Tracheal epithelial cell (primary cell): ENCODE data around the gene KRTAP4-1. TPM values are rescaled to one million over a fixed set of nuclear protein-coding genes. Genes with fewer than 3 reads are reported as not detected.

Source experiments
- total RNA-seq: library from RNA; depleted of rRNA; stranded (reverse); fragments of >200 nt; gene quantifications from 2 replicates; pipeline ENCODE4 v1.2.1, GENCODE V29; 2014

Gene KRTAP4-1
- total RNA-seq = not detected in 2 replicates

DNA sequence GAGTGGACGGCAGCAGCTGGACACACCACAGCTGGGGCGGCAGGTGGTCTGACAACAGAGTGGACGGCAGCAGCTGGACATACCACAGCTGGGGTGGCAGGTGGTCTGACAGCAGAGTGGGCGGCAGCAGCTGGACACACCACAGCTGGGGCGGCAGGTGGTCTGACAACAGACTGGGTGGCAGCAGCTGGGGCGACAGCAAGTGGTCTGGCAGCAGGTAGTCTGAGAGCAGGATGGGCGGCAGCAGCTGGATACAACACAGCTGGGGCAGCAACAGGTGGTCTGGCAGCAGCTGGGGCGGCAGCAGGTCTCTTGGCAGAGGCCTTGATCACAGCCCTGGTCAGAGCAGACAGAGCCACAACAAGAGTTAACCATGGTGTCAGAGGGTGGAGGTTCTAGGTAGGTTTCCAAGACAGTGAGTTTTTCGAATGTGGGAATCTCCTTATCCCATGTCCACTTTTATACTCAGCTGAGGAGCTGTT, at the start of gene KRTAP4-1:
Gene KRTAP4-1 (minus strand): TSS at position 432 of the 482 bp plus-strand sequence. CDS start 57 bp downstream, at position 375.

GRCh38 chr17:41232399-41233105, 47.8 kb upstream of the KRTAP4-1 start, which contains the start of gene KRTAP9-3:
KRTAP9-3 (plus strand) TSS chr17:41232449; CDS start chr17:41232502, 53 bp downstream.

DNA sequence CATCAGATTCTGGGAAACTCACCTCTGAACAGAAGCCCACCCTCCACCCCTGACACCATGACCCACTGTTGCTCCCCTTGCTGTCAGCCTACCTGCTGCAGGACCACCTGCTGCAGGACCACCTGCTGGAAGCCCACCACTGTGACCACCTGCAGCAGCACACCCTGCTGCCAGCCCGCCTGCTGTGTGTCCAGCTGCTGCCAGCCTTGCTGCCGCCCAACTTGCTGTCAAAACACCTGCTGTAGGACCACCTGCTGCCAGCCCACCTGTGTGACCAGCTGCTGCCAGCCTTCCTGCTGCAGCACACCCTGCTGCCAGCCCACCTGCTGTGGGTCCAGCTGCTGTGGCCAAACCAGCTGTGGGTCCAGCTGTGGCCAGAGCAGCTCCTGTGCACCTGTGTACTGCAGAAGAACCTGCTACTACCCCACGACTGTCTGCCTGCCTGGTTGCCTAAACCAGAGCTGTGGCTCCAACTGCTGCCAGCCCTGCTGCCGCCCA, 41.9 kb upstream of the KRTAP4-1 start, which contains the start of gene KRTAP9-2:
Gene KRTAP9-2 (plus strand): TSS at position 51 of the 498 bp plus-strand sequence. CDS start 7 bp downstream, at position 58.

GRCh38 chr17:41189837-41190318, 5.2 kb upstream of the KRTAP4-1 start, which contains the start of gene KRTAP9-1:
KRTAP9-1 (plus strand) TSS chr17:41189887; CDS start chr17:41189887, 0 bp downstream.

DNA sequence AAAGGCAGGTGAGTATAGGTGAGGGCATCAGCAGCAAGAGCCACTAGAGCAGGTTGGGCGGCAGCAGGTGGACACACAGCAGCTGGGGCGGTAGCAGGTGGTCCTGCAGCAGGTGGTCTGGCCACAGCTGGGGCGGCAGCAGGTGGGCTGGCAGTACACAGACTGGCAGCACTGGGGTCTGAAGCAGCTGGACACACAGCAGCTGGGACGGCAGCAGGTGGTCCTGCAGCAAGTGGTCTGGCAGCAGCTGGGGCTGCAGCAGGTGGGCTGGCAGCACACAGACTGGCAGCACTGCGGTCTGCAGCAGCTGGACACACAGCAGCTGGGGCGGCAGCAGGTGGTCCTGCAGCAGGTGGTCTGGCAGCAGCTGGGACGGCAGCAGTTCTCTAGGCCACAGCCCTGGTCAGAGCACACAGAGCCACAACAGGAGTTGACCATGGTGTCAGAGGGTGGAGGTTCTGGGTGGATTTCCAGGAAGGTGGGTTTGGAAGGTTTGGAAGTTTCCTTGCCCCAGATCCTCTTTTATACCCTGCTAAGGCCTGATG, 6.9 kb downstream of the KRTAP4-1 start, which contains the start of gene KRTAP4-2:
Gene KRTAP4-2 (minus strand): TSS at position 495 of the 545 bp plus-strand sequence. CDS start 57 bp downstream, at position 438.

GRCh38 chr17:41168121-41168520, 16.6 kb downstream of the KRTAP4-1 start, which contains the start of gene KRTAP4-3:
KRTAP4-3 (minus strand) TSS chr17:41168221; CDS start chr17:41168172, 49 bp downstream.

GRCh38 chr17:41160648-41161047, 24.1 kb downstream of the KRTAP4-1 start, which contains the start of gene KRTAP4-4:
KRTAP4-4 (minus strand) TSS chr17:41160748; CDS start chr17:41160691, 57 bp downstream.

DNA sequence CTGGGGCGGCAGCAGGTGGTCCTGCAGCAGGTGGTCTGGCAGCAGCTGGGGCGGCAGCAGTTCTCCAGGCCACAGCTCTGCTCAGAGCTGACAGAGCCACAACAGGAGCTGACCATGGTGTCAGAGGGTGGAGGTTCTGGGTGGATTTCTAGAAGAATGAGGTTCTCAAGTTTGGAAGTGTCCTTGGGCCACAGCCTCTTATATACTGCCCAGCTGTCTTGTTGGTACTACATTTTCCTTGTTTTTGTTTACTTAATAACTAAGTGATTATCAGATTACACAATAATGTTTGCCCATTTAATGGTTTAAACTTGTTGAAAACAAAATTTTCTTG, 35.1 kb downstream of the KRTAP4-1 start, which contains the start of gene KRTAP4-5:
Gene KRTAP4-5 (minus strand): TSS at position 174 of the 334 bp plus-strand sequence. CDS start 58 bp downstream, at position 116.

DNA sequence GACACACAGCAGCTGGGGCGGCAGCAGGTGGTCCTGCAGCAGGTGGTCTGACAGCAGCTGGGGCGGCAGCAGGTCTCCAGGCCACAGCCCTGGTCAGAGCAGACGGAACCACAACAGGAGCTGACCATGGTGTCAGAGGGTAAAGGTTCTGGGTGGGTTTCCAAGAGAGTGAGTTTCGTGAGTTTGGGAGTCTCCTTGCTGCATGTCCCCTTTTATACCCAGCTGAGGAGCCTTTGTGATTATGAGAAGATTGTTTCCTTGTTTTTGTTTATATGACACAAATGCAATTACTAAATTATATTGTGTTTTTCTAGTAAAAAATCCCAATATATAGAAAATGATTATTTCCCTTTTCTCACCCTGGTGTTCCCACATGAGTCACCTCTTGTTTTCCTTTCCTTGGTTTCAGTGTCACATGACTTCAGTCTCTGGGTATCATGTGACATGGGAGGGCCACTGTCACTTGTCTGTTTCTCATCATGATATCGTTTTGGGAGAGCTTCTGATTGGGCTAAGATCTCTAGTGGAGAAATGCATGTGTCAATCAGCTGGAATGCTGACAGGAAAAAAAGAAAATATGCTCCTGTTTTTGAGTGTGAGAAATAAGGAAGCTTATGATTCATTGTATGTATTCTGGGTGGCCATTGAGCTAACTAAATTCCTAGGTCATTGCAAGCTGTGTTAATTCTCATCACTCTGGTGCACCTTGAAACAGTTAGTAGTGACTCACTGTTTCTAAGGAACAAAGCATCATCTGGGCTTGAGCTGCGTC, 44.2 kb downstream of the KRTAP4-1 start, which contains the start of gene KRTAP4-6:
Gene KRTAP4-6 (minus strand): TSS at position 185 of the 772 bp plus-strand sequence. CDS start 57 bp downstream, at position 128.

Other genes with a start within 250 kb of the KRTAP4-1 start
- 7.2 and 148 TPM in 2 replicates for gene KRT23, start 247.3 kb downstream of the KRTAP4-1 start, total RNA-seq
- gene KRT39, start 218.0 kb downstream of the KRTAP4-1 start, total RNA-seq = not detected in 2 replicates
- gene KRT40, start 200.6 kb downstream of the KRTAP4-1 start, total RNA-seq = not detected in 2 replicates
- not detected in 2 replicates for gene KRTAP3-3, start 190.7 kb downstream of the KRTAP4-1 start, total RNA-seq
- gene KRTAP3-2, start 185.0 kb downstream of the KRTAP4-1 start, total RNA-seq = not detected in 2 replicates
- not detected in 2 replicates for gene KRTAP3-1, start 175.8 kb downstream of the KRTAP4-1 start, total RNA-seq
- gene KRTAP1-5, start 157.7 kb downstream of the KRTAP4-1 start, total RNA-seq = 0.24 TPM in 1 of 2 replicates, not detected in the other
- gene KRTAP1-4, start 154.7 kb downstream of the KRTAP4-1 start, total RNA-seq = not detected in 2 replicates
- gene KRTAP1-3, start 150.0 kb downstream of the KRTAP4-1 start, total RNA-seq = not detected in 2 replicates
- gene KRTAP1-1, start 143.5 kb downstream of the KRTAP4-1 start, total RNA-seq = 0.24 TPM in 1 of 2 replicates, not detected in the other
- gene KRTAP2-1, start 137.6 kb downstream of the KRTAP4-1 start, total RNA-seq = not detected in 2 replicates
- not detected in 2 replicates for gene KRTAP2-2, start 129.7 kb downstream of the KRTAP4-1 start, total RNA-seq
- 2.9 TPM in 1 of 2 replicates, not detected in the other for gene KRTAP2-3, start 124.8 kb downstream of the KRTAP4-1 start, total RNA-seq
- not detected in 2 replicates for gene KRTAP2-4, start 119.0 kb downstream of the KRTAP4-1 start, total RNA-seq
- not detected in 2 replicates for gene KRTAP4-7, start 100.8 kb downstream of the KRTAP4-1 start, total RNA-seq
- gene KRTAP4-8, start 86.8 kb downstream of the KRTAP4-1 start, total RNA-seq = not detected in 2 replicates
- gene KRTAP4-16, start 82.7 kb downstream of the KRTAP4-1 start, total RNA-seq = not detected in 2 replicates
- gene KRTAP4-9, start 79.5 kb downstream of the KRTAP4-1 start, total RNA-seq = not detected in 2 replicates
- gene KRTAP4-11, start 66.5 kb downstream of the KRTAP4-1 start, total RNA-seq = not detected in 2 replicates
- not detected in 2 replicates for gene KRTAP4-12, start 60.7 kb downstream of the KRTAP4-1 start, total RNA-seq
- not detected in 2 replicates for gene KRTAP4-6, start 44.4 kb downstream of the KRTAP4-1 start, total RNA-seq
- gene KRTAP4-5, start 35.1 kb downstream of the KRTAP4-1 start, total RNA-seq = not detected in 2 replicates
- not detected in 2 replicates for gene KRTAP4-4, start 24.2 kb downstream of the KRTAP4-1 start, total RNA-seq
- not detected in 2 replicates for gene KRTAP4-3, start 16.7 kb downstream of the KRTAP4-1 start, total RNA-seq
- gene KRTAP4-2, start 6.7 kb downstream of the KRTAP4-1 start, total RNA-seq = not detected in 2 replicates
- not detected in 2 replicates for gene KRTAP9-1, start 5.0 kb upstream of the KRTAP4-1 start, total RNA-seq
- gene KRTAP9-2, start 41.7 kb upstream of the KRTAP4-1 start, total RNA-seq = not detected in 2 replicates
- gene KRTAP9-3, start 47.5 kb upstream of the KRTAP4-1 start, total RNA-seq = not detected in 2 replicates
- not detected in 2 replicates for gene KRTAP9-8, start 53.1 kb upstream of the KRTAP4-1 start, total RNA-seq
- gene KRTAP9-4, start 64.8 kb upstream of the KRTAP4-1 start, total RNA-seq = not detected in 2 replicates
- not detected in 2 replicates for gene KRTAP9-9, start 70.5 kb upstream of the KRTAP4-1 start, total RNA-seq
- gene KRTAP9-6, start 80.5 kb upstream of the KRTAP4-1 start, total RNA-seq = not detected in 2 replicates
- gene KRTAP9-7, start 90.8 kb upstream of the KRTAP4-1 start, total RNA-seq = not detected in 2 replicates
- gene KRTAP29-1, start 117.9 kb upstream of the KRTAP4-1 start, total RNA-seq = not detected in 2 replicates
- not detected in 2 replicates for gene KRTAP16-1, start 124.4 kb upstream of the KRTAP4-1 start, total RNA-seq
- gene KRTAP17-1, start 130.8 kb upstream of the KRTAP4-1 start, total RNA-seq = 0.24 TPM in 1 of 2 replicates, not detected in the other
- under 0.01 TPM in 1 of 2 replicates, not detected in the other for gene KRT33A, start 165.9 kb upstream of the KRTAP4-1 start, total RNA-seq
- 0.21 and 0.24 TPM in 2 replicates for gene KRT33B, start 184.9 kb upstream of the KRTAP4-1 start, total RNA-seq
- gene KRT34, start 197.4 kb upstream of the KRTAP4-1 start, total RNA-seq = 0.43 and 7.0 TPM in 2 replicates
- 0.24 TPM in 1 of 2 replicates, not detected in the other for gene KRT31, start 212.7 kb upstream of the KRTAP4-1 start, total RNA-seq
- gene KRT37, start 239.7 kb upstream of the KRTAP4-1 start, total RNA-seq = not detected in 2 replicates